ENCODE data around the gene USP49.

The USP49 gene

GRCh38 chr6:41748542-41748941 is 146.6 kb downstream of the USP49 start:
- DNase-seq = no peak

GRCh38 chr6:41748102-41748477 is 147.1 kb downstream of the USP49 start:
- DNase-seq = no peak

- no peak for DNase-seq
Observed at GRCh38 chr6:41747256-41748101, 147.7 kb downstream of the USP49 start, which contains the start of gene PGC. Gene PGC (minus strand): TSS chr6:41747397. CDS start chr6:41747334, 63 bp downstream.

- no peak for DNase-seq
Observed at GRCh38 chr6:41746107-41746506, 149.1 kb downstream of the USP49 start.

GRCh38 chr6:41744236-41744787 is 150.9 kb downstream of the USP49 start:
- DNase-seq = no peak

- no peak for DNase-seq
Observed at GRCh38 chr6:41743406-41744235, 151.6 kb downstream of the USP49 start.

- no peak for DNase-seq
Observed at GRCh38 chr6:41741625-41742490, 153.3 kb downstream of the USP49 start.

- no peak for DNase-seq
Observed at GRCh38 chr6:41740366-41741162, 154.6 kb downstream of the USP49 start.

All from NCI-H526 treated with DMSO at 0.1 percent for 48 hours (cell line).